ENCODE data around the gene CELF4.

- TF ChIP-seq POLR2A (IDR thresholded peaks at IDR 0.05; ENCODE audit: low read depth, low read length) (no peak), CTCF (IDR thresholded peaks at IDR 0.05; ENCODE audit: extremely low read depth in 1 of 2, insufficient read depth in 1 of 2, low read depth in 1 of 2, low read length in 2 of 2) (no peak), POLR2AphosphoS5 (IDR thresholded peaks at IDR 0.05; ENCODE audit: insufficient read depth, low read depth, low read length) (no peak), EZH2 (IDR thresholded peaks at IDR 0.05; ENCODE audit: borderline replicate concordance, low read depth, low read length, severe bottlenecking) (no peak), JUN (IDR thresholded peaks at IDR 0.05; ENCODE audit: borderline replicate concordance, insufficient read depth, insufficient read length, low read depth) (no peak), MYC (IDR thresholded peaks at IDR 0.05; ENCODE audit: low read depth, low read length) (no peak), FOS (IDR thresholded peaks at IDR 0.05; ENCODE audit: borderline replicate concordance, insufficient read depth, low read length) (no peak), MAX (IDR thresholded peaks at IDR 0.05; ENCODE audit: insufficient read depth, insufficient read length) (no peak)
These were observed 3.6 kb downstream of the CELF4 start for GRCh38 chr18:37561986-37562385.
